AG04449 (cell line): ENCODE data around the gene CSRNP3.
"Not testable (repeated sequence)": the region's sequence is repeated elsewhere in the genome, so short reads cannot be mapped to it uniquely, and the experiment has no call there.

Experiments used
- CTCF ChIA-PET: fragments of 350-600 bp; formaldehyde crosslinking; extraction: SDS; loops from one replicate; lab custom pipeline; 2021; ENCODE audit warnings: antibody characterized with exemption; lab: Yijun Ruan, JAX
- POLR2A ChIA-PET: fragments of 400-600, 350-600 bp; formaldehyde crosslinking; extraction: SDS; loops from one replicate; lab custom pipeline; 2020; ENCODE audit warnings: antibody characterized with exemption, inconsistent platforms; lab: Yijun Ruan, JAX
- DNase-seq: peaks from one replicate; pipeline ENCODE4 v3.0.0-alpha.2; 2010; ENCODE audit warnings: low read depth, low spot score
- H3K4me3 ChIP-seq: 2 replicates; pipeline ENCODE4 v1.5.1; 2011; ENCODE audit warnings: low read depth, mild to moderate bottlenecking, control low read depth, low read length
- TF ChIP-seq, protein P1 (sequence below): IDR thresholded peaks from one replicate; pipeline ENCODE4 v1.5.1; 2011; ENCODE audit warnings: mild to moderate bottlenecking, moderate library complexity, low read length, control low read depth, inconsistent platforms; ENCODE audit not compliant: insufficient read depth; ENCODE audit errors: missing control alignments

Gene CSRNP3

DNA sequence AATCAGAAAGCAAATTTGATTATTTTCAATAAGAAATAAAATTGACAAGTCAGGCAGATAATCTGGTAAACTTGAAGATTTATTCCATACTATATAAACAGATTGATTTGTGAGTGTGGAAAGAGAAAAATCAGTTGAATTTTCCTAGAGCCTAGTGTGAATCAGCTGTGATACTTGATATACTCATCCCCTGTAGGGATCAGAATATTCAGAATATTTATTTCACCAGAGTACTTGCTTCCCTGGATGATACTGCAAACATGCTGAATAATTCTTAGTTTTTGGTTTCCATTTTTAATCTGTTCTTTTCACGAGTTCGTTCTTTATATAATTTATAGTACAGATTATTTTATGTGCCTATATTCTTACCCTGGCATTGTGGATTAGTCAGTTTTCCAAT, 181.7 kb downstream of the CSRNP3 start:
- POLR2A ChIA-PET, result no interaction called here
- no peak for DNase-seq
- CTCF ChIA-PET, result no interaction called here
- no peak overlapping the region for H3K4me3 ChIP-seq
- TF ChIP-seq, protein P1, sequence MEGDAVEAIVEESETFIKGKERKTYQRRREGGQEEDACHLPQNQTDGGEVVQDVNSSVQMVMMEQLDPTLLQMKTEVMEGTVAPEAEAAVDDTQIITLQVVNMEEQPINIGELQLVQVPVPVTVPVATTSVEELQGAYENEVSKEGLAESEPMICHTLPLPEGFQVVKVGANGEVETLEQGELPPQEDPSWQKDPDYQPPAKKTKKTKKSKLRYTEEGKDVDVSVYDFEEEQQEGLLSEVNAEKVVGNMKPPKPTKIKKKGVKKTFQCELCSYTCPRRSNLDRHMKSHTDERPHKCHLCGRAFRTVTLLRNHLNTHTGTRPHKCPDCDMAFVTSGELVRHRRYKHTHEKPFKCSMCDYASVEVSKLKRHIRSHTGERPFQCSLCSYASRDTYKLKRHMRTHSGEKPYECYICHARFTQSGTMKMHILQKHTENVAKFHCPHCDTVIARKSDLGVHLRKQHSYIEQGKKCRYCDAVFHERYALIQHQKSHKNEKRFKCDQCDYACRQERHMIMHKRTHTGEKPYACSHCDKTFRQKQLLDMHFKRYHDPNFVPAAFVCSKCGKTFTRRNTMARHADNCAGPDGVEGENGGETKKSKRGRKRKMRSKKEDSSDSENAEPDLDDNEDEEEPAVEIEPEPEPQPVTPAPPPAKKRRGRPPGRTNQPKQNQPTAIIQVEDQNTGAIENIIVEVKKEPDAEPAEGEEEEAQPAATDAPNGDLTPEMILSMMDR, result no peak

DNA sequence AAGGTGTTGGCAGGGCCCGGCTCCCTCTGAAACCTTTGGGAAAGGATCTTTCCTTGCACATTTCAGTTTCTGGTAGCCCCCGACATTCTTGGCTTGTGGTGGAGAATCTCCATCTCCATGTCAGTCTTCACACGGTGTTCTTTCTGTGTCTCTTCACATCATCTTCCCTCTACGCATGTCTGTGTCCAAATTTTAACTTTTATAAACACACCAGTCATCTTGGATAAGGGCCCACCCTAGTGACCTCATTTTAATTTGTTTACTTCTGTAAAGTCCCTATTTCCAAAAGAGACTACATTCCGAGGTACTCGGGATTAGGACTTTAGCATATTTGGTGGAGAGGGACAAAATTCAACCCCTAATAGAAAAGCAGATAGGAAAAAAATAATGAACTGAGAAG, 186.2 kb downstream of the CSRNP3 start:
- no peak overlapping the region for H3K4me3 ChIP-seq
- POLR2A ChIA-PET, result no interaction called here

DNA sequence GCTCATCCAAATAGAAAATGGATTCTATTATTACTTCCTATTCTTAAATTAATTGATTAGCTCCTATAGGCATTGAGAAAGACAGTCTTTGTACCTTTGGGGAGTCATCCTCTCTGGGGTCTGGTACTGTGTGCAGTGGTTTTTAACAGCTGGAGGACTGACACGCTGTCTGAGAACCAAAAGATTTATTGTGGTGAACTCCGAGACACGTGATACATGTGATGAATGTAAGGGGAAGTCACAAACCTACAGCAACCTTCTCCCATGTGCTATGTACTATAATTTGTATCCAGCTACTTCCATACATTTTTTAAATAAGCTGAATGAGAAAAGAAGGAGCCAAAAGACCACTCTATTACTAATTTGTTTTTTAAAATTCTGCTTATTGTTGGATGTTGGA, 190.9 kb downstream of the CSRNP3 start:
- no peak overlapping the region for H3K4me3 ChIP-seq
- ChIA-PET CTCF (interaction anchor here (0.9 kb wide), 1 partner anchor 214 kb away, joined by 3 read pairs; no protein-coding TSS in a partner anchor), POLR2A (no interaction called here)
- TF ChIP-seq, protein P1, result no peak
- DNase-seq, result no peak

More for the DNA sequence above, 186.2 kb downstream of the CSRNP3 start:
- TF ChIP-seq, protein P1, result no peak
- CTCF ChIA-PET, result no interaction called here
- DNase-seq, result no peak

DNA sequence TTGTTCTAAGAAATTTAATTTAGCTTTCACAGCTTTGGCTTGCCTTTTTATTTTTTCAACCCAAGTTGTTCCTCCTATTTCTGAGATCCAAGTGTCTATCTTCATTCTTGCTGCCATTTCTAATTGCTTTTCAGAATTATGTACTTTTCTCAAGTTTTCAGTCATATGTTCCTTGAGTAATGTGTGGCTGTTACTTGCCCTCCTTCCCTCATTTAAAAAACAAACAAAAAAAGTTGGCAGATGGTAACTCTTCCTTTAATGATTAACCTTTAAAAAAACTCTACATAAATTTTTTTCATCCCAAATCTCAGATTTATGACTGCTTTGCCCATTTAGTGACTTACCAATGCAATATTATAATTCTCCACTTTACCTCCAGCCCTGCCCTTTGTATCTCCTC, 193.2 kb downstream of the CSRNP3 start:
- POLR2A ChIA-PET, result no interaction called here
- no peak for DNase-seq
- TF ChIP-seq, protein P1, result no peak
- no peak overlapping the region for H3K4me3 ChIP-seq
- CTCF ChIA-PET, result no interaction called here

DNA sequence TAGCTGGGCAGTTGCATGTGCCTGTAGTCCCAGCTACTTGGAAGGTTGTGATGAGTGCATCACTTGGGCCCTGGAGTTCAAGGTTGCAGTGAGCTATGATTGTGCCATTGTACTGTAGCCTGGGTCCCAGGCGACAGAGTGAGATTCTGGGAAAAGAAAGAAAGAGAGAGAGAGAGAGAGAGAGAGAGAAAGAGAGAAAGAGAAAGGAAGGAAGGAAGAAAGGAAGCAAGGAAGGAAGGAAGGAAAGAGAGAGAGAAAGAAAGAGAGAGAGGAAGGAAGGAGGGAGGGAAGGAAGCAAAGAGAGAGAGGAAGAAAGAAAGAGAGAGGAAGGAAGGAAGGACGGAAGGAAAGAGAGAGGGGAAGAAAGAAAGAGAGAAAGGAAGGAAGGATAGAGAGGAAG, 196.1 kb downstream of the CSRNP3 start:
- no peak overlapping the region for H3K4me3 ChIP-seq
- DNase-seq, result no peak
- TF ChIP-seq, protein P1, result no peak
- ChIA-PET POLR2A (no interaction called here), CTCF (no interaction called here)

DNA sequence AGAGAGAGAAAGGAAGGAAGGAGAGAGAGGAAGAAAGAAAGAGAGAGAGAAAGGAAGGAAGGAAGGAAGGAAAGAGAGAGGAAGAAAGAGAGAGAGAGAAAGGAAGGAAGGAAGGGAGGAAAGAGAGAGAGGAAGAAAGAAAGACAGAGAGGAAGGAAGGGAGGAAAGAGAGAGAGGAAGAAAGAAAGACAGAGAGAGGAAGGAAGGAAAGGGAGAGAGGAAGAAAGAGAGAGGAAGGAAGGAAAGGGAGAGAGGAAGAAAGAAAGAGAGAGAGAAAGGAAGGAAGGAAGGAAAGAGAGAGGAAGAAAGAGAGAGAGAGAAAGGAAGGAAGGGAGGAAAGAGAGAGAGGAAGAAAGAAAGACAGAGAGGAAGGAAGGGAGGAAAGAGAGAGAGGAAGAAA, 196.6 kb downstream of the CSRNP3 start:
- POLR2A ChIA-PET, H3K4me3 ChIP-seq, CTCF ChIA-PET, DNase-seq: not testable (repeated sequence)

DNA sequence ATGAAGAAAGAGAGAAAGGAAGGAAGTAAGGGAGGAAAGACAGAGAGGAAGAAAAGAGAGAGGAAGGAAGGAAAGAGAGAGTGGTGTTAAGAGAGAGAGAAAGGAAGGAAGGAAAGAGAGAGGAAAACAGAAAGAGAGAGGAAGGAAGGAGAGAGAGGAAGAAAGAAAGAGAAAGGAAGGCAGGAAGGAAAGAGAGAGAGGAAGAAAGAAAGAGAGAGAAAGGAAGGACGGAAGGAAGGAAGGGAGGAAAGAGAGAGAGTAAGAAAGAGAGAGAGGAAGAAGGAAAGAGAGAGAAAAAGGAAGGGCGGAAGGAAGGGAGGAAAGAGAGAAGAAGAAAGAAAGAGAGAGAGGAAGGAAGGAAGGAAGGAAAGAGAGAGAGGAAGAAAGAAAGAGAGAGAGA, 197.1 kb downstream of the CSRNP3 start:
- no peak for DNase-seq
- POLR2A ChIA-PET, result no interaction called here
- CTCF ChIA-PET, result no interaction called here

More for the DNA sequence above, 197.1 kb downstream of the CSRNP3 start:
- TF ChIP-seq, protein P1, result no peak
- H3K4me3 ChIP-seq, result no peak overlapping the region
